K562 (cell line): ENCODE measurements around the gene GRIN2D. TPM values are rescaled to one million over a fixed set of nuclear protein-coding genes. Genes with fewer than 3 reads are reported as not detected.

ENCODE experiments used
- BACH1 ChIP-seq: fragments of 200-800 bp; sonication (Bioruptor generic); IDR thresholded peaks from 2 replicates; pipeline ENCODE4 v1.6.1; 2016; ENCODE audit warnings: missing genetic modification characterization, missing compliant biosample characterization
- CREB3L1 ChIP-seq: fragments of 450-650 bp; IDR thresholded peaks from 2 replicates; pipeline ENCODE4 v1.6.1; 2014; ENCODE audit warnings: low read depth, mild to moderate bottlenecking, moderate library complexity, borderline replicate concordance
- ETS1 ChIP-seq: conservative IDR thresholded peaks from 2 replicates; pipeline ENCODE4 v1.6.1; 2011; ENCODE audit warnings: low read depth, mild to moderate bottlenecking, low read length; ENCODE audit not compliant: control insufficient read depth
- FOXK2 ChIP-seq, 2 experiments: fragments of 450-650 bp; IDR thresholded peaks in 1 of 2; conservative IDR thresholded peaks in 1 of 2; 2 replicates each; pipeline ENCODE4 v1.6.1; 2016; ENCODE audit warnings: low read depth in 2 of 2, mild to moderate bottlenecking in 1 of 2
- KDM4B ChIP-seq, 2 experiments: fragments of 450-650 bp in 1 of 2; sonication (generic) in 1 of 2; IDR thresholded peaks; 2 replicates each; pipeline ENCODE4 v1.6.1; 2016 to 2017; ENCODE audit warnings: borderline replicate concordance in 2 of 2, antibody characterized with exemption in 1 of 2, low read depth in 1 of 2, mild to moderate bottlenecking in 1 of 2
- MXI1 ChIP-seq: IDR thresholded peaks from 2 replicates; pipeline ENCODE4 v1.6.1; 2011; ENCODE audit warnings: low read depth, mild to moderate bottlenecking, improper control_type of control experiment, low read length
- PATZ1 ChIP-seq: fragments of 250-450 bp; sonication (Bioruptor Pico); IDR thresholded peaks from 2 replicates; pipeline ENCODE4 v1.5.0; 2020; ENCODE audit warnings: mild to moderate bottlenecking, borderline replicate concordance
- PCBP1 ChIP-seq: fragments of 200-400 bp; formaldehyde crosslinking; IDR thresholded peaks from 2 replicates; pipeline ENCODE4 v1.6.1; 2018; ENCODE audit warnings: mild to moderate bottlenecking, low read depth, low read length; ENCODE audit not compliant: poor library complexity, severe bottlenecking
- POLR2H ChIP-seq: IDR thresholded peaks from 2 replicates; pipeline ENCODE4 v1.6.1; 2016; ENCODE audit warnings: missing genetic modification characterization, low read depth, mild to moderate bottlenecking, control low read depth, missing compliant biosample characterization, moderate library complexity
- POLR3A ChIP-seq: IDR thresholded peaks from 2 replicates; pipeline ENCODE4 v1.6.1; 2011; ENCODE audit warnings: borderline replicate concordance, mild to moderate bottlenecking, moderate library complexity; ENCODE audit not compliant: insufficient read length, insufficient read depth; ENCODE audit errors: extremely low read depth
- RBM34 ChIP-seq: fragments of 200-400 bp; formaldehyde crosslinking; IDR thresholded peaks from 2 replicates; pipeline ENCODE4 v1.6.1; 2018; ENCODE audit warnings: low read length, borderline replicate concordance; ENCODE audit not compliant: insufficient read depth
- SMAD1 ChIP-seq: fragments of 150-350 bp; IDR thresholded peaks from 2 replicates; pipeline ENCODE4 v1.6.1; 2014; ENCODE audit warnings: low read length, low read depth; ENCODE audit not compliant: partially characterized antibody
- SMARCA4 ChIP-seq: fragments of 450-650 bp; IDR thresholded peaks from 2 replicates; pipeline ENCODE4 v1.6.1; 2016
- SMARCA5 ChIP-seq: fragments of 450-650 bp; IDR thresholded peaks from 2 replicates; pipeline ENCODE4 v1.6.1; 2016
- TCF15 ChIP-seq: fragments of 250-450 bp; sonication (Bioruptor Pico); IDR thresholded peaks from 2 replicates; pipeline ENCODE4 v1.8.0; 2022; ENCODE audit warnings: moderate library complexity, mild to moderate bottlenecking, inconsistent platforms
- ZBTB12 ChIP-seq: fragments of 250-450 bp; sonication (Bioruptor Pico); IDR thresholded peaks from 2 replicates; pipeline ENCODE4 v1.4.0; 2020
- ZNF511 ChIP-seq: sonication (generic); formaldehyde crosslinking; IDR thresholded peaks from 2 replicates; pipeline ENCODE4 v1.8.0; 2022; ENCODE audit warnings: mild to moderate bottlenecking, missing genetic modification reagents
- polyA plus RNA-seq, 8 experiments: library from polyadenylated mRNA; depleted of rRNA in 4 of 8; stranded (reverse) in 5 of 8; unstranded in 3 of 8; fragments of >200 nt; fragmentation: Nextera tagmentation in 2 of 8; fragmentation: Illumina TruSeq in 1 of 8; extraction: Ambion mirVana in 2 of 8; extraction: Trizol in 1 of 8; gene quantifications; 2 replicates each; pipeline versions ENCODE4 v1.2.1 to v1.2.3, GENCODE V29; 2011 to 2014; ENCODE audit warnings: inconsistent platforms in 1 of 8, missing spikeins in 1 of 8
- total RNA-seq, 7 experiments: library from RNA; depleted of rRNA in 6 of 7; stranded (reverse); fragments of >200 nt in 6 of 7; fragmentation: Illumina TruSeq in 2 of 7; extraction: Trizol in 2 of 7; gene quantifications; 2 replicates each; pipeline versions ENCODE4 v1.2.1 to v1.2.3, GENCODE V29; 2011 to 2021; ENCODE audit warnings: low replicate concordance in 1 of 7

The GRIN2D gene
- total and polyA plus RNA-seq, 9 of the 15 experiments (the other 6 are each of a cell fraction or from before 2014, with no cell fraction given) = 0.32 to 31.5 (median 1.8) TPM

GRCh38 chr19:48390188-48391099, 3.0 kb upstream of the GRIN2D start (continued):
- TF ChIP-seq RBM34 (no peak), SMARCA5 (no peak), MXI1 (no peak), ZNF511 (CRISPR knock-in tag) (peak; percentile 88), SMAD1 (no peak), CREB3L1 (peak; percentile 96), POLR3A (no peak), TCF15 (CRISPR knock-in tag) (no peak), BACH1 (no peak), SMARCA4 (0 out of 2 replicates have a peak, but pooled peaks have one; percentile 10), PATZ1 (CRISPR knock-in tag) (no peak), ZBTB12 (CRISPR knock-in tag) (no peak), FOXK2 (conservative IDR thresholded peaks at IDR 0.05 in 1 of 2, IDR thresholded peaks at IDR 0.05 in 1 of 2; ENCODE audit: low read depth in 2 of 2) (no peak), ETS1 (peak; percentile 32; the same call in 1 of the 2 replicates), KDM4B (IDR thresholded peaks at IDR 0.05; ENCODE audit: borderline replicate concordance in 2 of 2, low read depth in 1 of 2) (no peak), POLR2H (no peak), PCBP1 (peak; percentile 16)
